GM10266 (cell line): Measurements from ENCODE around the gene ZBTB18.

Experiments
- DNase-seq: peaks from one replicate; pipeline ENCODE4 v3.0.0; 2012; ENCODE audit errors: extremely low spot score
- CTCF ChIP-seq: IDR thresholded peaks from 2 replicates; pipeline ENCODE4 v1.5.1; 2012; ENCODE audit warnings: mild to moderate bottlenecking, low read depth; ENCODE audit not compliant: control insufficient read depth, insufficient read depth; ENCODE audit errors: missing control alignments

Gene ZBTB18

GRCh38 chr1:244102046-244102445, 51.0 kb downstream of the ZBTB18 start:
- no peak for DNase-seq
- TF ChIP-seq CTCF = no peak

- DNase-seq = no peak
- TF ChIP-seq CTCF = no peak
These were observed 51.4 kb downstream of the ZBTB18 start for GRCh38 chr1:244102468-244102867.

- TF ChIP-seq CTCF = no peak
- no peak for DNase-seq
These were observed 53.4 kb downstream of the ZBTB18 start for GRCh38 chr1:244104309-244105060.

- no peak for DNase-seq
- no peak for TF ChIP-seq CTCF
These were observed 55.1 kb downstream of the ZBTB18 start for GRCh38 chr1:244106176-244106575.
